Activated T-cell treated with anti-CD3 and anti-CD28 coated beads, Interleukin-2, amount 50 U/mL, for 48 hours (primary cell): ENCODE results near the gene TMEM170B.

ENCODE experiments used
- DNase-seq, 2 experiments: peaks; one replicate each; pipeline ENCODE4 v3.0.0-alpha.2; 2020

TMEM170B gene

GRCh38 chr6:11537229-11538051 is at the start of gene TMEM170B:
TMEM170B (plus strand) TSS chr6:11537749; CDS start chr6:11538278, 529 bp downstream.
- DNase-seq = peak; percentile 92 to 94

- DNase-seq = no peak
These were observed 46.6 kb upstream of the TMEM170B start for GRCh38 chr6:11490996-11491395.

- no peak for DNase-seq
These were observed 45.7 kb upstream of the TMEM170B start for GRCh38 chr6:11491596-11492463.

- no peak for DNase-seq
These were observed 44.9 kb upstream of the TMEM170B start for GRCh38 chr6:11492464-11493290.

- no peak for DNase-seq
These were observed 43.6 kb upstream of the TMEM170B start for GRCh38 chr6:11493974-11494373.

GRCh38 chr6:11494786-11495564 is 42.6 kb upstream of the TMEM170B start:
- DNase-seq = no peak

- no peak for DNase-seq
These were observed 41.9 kb upstream of the TMEM170B start for GRCh38 chr6:11495565-11496145.

GRCh38 chr6:11496152-11497060 is 41.1 kb upstream of the TMEM170B start:
- DNase-seq = peak; percentile 70 to 74

- DNase-seq = no peak
These were observed 40.4 kb upstream of the TMEM170B start for GRCh38 chr6:11497107-11497506.

- DNase-seq = no peak
These were observed 39.7 kb upstream of the TMEM170B start for GRCh38 chr6:11497881-11498280.

GRCh38 chr6:11500008-11500407 is 37.5 kb upstream of the TMEM170B start:
- DNase-seq = no peak

GRCh38 chr6:11509471-11509870 is 28.1 kb upstream of the TMEM170B start:
- DNase-seq = no peak

- DNase-seq = no peak
These were observed 22.9 kb upstream of the TMEM170B start for GRCh38 chr6:11514672-11515071.

- DNase-seq = no peak
These were observed 21.8 kb upstream of the TMEM170B start for GRCh38 chr6:11515763-11516162.

GRCh38 chr6:11522812-11523605 is 14.5 kb upstream of the TMEM170B start:
- no peak for DNase-seq

- DNase-seq = no peak
These were observed 11.9 kb upstream of the TMEM170B start for GRCh38 chr6:11525468-11526155.

- no peak for DNase-seq
These were observed 11.4 kb upstream of the TMEM170B start for GRCh38 chr6:11526156-11526505.

- DNase-seq = no peak
These were observed 10.2 kb upstream of the TMEM170B start for GRCh38 chr6:11527274-11527870.

- DNase-seq = no peak
These were observed 8.6 kb upstream of the TMEM170B start for GRCh38 chr6:11528996-11529395.
